ENCODE measurements around the gene TFRC.

DNA sequence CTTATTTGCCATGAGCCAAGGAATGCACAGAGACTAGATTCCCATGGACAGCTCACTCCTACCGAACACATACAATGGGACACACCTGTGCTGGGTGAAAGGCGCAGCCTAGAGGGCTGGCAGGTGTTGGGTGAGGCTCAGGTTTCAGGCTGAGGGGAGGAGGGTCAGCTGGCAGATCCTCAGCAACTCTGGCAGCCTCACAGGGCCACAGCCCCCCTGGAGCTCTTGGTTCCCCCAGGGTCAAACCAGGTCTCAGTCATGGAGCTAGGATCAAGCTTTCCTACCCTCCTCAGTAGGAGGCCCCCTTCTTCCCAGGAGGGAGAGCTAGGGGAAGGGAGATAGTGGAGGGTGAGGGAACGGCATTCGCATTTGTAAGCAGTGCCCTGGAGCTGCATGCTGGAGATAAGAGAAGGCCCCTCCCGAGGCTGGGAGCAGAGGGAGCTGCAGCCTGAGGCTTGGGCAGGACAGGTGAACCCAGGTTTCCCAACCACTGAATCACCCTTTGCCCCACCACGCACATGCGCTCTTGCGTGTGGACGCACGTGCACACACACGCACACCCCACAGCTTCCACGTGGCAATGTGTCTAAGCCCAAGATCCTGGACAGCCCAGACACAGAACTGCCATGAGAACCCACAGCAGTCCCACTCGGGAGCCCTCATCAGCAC is 26.3 kb upstream of the TFRC start:
- TF ChIP-seq, protein P1, sequence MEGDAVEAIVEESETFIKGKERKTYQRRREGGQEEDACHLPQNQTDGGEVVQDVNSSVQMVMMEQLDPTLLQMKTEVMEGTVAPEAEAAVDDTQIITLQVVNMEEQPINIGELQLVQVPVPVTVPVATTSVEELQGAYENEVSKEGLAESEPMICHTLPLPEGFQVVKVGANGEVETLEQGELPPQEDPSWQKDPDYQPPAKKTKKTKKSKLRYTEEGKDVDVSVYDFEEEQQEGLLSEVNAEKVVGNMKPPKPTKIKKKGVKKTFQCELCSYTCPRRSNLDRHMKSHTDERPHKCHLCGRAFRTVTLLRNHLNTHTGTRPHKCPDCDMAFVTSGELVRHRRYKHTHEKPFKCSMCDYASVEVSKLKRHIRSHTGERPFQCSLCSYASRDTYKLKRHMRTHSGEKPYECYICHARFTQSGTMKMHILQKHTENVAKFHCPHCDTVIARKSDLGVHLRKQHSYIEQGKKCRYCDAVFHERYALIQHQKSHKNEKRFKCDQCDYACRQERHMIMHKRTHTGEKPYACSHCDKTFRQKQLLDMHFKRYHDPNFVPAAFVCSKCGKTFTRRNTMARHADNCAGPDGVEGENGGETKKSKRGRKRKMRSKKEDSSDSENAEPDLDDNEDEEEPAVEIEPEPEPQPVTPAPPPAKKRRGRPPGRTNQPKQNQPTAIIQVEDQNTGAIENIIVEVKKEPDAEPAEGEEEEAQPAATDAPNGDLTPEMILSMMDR (IDR thresholded peaks at IDR 0.05) = no peak
- TF ChIP-seq POLR2A (IDR thresholded peaks at IDR 0.05) (no peak), POLR2AphosphoS5 (IDR thresholded peaks at IDR 0.05) (no peak)
